GM10847 (cell line): ENCODE results near the gene FXYD7.

Experiments used
- POLR2A ChIP-seq: IDR thresholded peaks from 2 replicates; pipeline ENCODE4 v1.6.1; 2011; ENCODE audit not compliant: insufficient read length; ENCODE audit errors: extremely low read depth

FXYD7 gene

DNA sequence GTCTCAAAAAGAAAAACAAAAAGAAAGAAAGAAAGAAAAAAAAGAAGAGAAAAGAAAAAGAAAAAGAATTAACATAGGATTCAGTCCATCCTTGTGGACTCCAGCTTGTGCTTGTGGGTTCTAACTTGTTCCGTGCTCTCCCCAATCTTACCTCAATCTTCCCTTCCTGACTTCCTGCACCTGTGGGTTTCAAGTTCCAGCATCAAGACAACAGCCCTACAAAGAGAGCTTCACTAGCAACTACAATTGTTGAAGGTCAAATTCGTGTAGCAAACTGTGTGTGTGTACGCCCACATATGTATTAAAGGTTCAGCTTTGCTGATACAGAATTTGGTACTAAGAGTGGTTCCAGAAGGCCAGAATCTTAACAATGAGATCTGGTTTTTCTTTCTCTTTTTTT is 36.8 kb downstream of the FXYD7 start:
- TF ChIP-seq POLR2A, result no peak

DNA sequence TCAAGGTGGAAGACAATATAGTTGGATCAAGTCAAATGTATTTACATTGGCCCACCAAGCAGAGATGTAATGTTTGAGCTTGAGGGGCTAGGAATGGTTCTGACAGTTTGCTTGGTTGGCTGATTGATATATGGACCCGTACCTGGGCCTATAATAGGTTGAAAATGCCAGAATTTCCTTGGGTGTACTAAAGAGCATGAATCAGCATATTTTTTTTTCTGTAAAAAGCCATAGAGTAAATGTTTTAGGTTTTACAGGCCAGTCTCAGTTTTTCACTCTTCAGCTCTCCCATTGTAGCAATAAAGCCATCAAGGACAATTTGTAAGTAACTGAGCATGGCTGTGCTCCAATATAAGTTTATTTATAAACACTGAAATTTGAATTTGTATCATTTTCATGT is 38.3 kb downstream of the FXYD7 start:
- no peak for TF ChIP-seq POLR2A

DNA sequence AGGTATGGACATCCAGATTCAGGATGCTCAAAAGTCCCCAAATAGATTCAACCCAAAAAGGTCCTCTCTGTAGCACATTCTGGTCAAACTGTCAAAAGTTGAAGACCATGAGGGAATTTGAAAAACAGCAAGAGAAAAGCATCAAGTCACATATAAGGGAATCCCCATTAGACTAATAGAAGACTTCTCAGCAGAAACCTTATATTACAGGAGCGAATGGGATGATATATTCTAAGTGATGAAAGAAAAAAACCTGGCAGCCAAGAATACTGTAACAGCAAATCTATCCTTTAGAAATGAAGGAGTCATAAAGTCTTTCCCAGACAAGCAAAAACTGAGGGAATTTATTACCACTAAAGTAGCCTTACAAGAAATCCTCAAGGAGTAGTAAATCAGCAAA is 41.2 kb downstream of the FXYD7 start:
- TF ChIP-seq POLR2A, result no peak

DNA sequence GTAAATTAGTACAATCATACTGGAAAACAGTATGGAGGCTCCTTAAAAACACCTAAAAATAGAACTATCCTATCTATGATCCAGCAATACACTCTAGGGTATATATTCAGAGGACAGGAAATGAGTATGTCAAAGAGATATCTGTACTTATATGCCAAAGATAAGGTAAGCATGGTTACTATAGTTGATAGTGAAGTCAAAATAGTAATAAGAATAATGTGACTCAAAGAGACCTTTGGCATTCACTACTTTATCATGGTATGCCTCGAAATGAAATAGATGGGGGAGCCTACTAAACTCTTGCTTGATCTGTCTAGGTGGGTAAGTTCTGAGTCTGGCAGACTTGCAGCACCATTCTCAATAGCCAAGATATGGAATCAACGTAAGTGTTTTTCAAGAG is 41.8 kb downstream of the FXYD7 start:
- TF ChIP-seq POLR2A, result no peak

DNA sequence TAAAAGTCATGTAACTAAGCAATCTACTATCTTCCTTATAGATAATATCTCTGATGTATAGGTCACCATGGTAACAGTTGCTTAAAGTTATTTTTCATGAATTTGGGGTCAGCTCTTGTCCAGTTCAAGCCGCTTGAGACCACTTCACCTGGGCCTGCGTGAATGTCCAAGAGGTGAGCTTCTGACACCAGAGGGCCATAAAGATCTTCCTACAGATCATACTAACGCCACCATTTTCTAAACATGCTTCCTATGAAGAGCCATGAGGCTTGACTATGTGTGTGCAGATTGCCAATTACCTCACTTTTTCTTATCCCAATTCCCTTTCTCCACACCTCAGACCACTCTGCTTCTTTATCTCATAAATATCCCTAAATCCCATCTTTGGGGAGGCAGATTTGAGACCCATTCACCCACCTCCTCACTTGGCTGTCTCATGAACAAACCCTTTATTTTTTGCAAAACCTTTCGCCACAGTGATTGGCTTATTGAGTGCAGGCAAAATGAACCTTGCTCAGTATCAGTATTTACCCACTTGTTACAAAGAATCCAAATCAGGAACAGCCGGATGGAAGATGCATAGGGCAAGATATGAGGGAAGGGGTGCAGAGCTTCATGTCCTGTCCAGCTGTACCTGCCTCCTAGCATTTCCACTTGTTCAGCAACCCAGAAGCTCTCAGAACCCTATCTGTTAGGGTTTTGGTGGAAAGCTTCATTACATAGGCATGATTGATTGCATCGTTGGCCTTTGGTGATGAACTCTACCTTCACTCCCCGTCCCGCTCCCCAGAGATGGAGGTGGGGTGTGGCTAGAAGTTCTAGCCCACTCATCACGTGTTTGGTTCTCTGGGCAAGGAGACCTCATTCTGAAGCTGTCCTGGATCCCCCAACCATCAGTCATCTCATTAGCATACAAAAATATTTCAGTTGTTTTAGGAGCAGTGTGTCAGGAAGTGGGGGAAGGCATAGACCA is 51.2 kb downstream of the FXYD7 start:
- no peak for TF ChIP-seq POLR2A

DNA sequence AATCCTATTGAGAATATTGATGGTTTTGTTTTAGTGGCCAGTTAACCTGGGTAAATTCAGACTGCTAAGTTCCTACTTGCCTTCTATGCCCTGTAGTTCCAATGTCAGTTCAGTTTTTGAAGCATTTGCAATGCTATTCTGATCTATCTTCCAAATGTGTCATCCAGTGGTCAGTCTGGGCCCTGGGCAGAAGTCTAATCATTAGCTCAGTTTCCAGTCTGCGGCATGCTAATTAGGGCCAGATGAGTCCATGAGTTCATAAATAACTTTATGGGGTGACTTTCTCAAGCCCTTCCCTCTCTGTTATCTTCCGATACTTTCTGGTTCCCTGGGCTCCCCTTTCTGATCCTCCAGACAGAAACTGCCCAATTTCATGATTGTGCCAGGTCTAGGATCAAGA is 52.8 kb downstream of the FXYD7 start:
- TF ChIP-seq POLR2A, result no peak

DNA sequence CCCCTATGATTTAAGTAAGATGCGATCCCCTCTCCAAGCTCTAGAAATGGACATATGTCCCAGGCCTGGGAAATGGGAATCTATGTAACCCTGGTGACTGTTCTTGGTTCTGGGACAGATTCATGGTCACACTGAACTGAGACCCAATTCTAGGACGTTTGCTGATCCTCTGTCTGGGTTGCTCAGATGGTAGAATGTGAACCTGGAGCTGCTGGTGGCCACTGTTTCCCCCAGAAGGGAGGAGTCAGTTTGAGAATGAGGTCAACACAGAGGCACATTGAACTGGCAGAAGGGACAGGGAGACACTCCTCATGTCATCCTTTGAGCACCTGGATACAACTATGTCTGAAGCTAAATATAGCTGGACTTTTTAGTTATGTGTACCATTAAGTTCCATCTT is 56.4 kb downstream of the FXYD7 start:
- TF ChIP-seq POLR2A, result no peak

DNA sequence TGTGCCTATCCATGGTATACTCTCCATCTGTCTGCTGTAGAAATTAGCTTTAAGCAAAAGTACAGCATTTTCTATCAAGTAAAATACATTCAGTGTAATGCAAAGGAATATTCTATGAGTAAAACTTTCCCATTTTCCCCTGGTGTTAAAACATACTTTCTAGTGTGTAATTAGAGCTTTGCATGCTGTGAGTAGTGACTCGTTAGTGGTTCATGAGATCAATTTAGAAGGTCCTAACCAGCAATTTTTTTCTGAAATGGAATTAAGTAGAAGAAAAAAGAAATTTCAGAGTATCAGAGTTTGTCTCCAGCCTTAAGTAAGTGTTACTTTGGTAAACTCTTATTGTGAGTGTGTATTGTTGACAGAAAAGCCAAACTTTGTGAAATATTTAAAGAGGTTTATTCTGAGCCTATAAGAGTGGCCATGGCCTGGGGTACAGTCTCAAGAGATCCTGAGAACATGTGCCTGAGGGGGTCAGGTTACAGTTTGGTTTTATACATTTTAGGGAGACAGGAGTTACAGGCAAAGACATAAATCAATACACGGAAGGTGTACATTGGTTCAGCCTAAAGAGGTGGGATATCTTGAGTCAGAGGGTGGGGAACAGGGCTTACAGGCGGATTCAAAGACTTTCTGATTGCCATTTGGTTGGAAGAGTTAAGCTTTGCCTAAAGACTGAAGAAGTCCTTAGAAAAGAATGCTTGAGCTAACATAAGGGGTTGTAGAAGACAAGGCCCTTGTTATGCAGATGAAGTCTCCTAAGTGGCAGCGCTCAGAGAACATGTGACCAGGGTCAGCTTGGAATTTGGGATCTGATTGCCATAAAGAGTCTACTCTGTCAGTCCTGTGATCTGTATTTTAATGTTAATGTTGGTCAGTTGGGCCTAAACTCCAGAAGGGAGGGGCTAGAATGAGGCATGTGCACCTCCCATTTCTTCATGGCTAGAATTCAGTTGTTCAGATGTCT is 60.0 kb downstream of the FXYD7 start:
- TF ChIP-seq POLR2A, result no peak
